GM19043 (cell line): ENCODE results near the gene KDM4B.

Source experiments
- ATAC-seq: cut with Tn5 transposase; IDR thresholded peaks from one replicate; pipeline ENCODE4 v1.9.1; 2021; ENCODE audit warnings: low read depth; ENCODE audit not compliant: unreplicated experiment

Gene KDM4B

DNA sequence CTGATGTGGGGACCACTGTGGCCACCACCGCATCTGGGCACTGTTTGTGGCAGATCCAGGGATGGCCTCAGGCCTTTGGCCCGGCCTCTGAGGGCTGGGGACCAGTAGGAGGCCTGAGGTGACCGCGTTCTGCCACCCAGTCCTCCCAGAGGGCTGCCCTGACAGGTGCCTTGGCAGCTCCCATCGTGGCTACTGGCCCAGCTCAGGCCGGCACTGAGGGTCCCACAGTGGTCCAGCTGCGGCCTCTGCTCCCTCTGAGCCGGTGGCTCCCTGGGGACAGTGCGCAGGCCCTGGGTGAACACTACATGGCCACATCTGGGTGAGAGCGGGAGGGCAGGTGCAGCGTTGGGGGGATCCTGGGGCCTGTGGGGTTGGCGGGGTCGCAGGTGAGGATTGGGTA, 61.9 kb downstream of the KDM4B start:
- no peak for ATAC-seq

DNA sequence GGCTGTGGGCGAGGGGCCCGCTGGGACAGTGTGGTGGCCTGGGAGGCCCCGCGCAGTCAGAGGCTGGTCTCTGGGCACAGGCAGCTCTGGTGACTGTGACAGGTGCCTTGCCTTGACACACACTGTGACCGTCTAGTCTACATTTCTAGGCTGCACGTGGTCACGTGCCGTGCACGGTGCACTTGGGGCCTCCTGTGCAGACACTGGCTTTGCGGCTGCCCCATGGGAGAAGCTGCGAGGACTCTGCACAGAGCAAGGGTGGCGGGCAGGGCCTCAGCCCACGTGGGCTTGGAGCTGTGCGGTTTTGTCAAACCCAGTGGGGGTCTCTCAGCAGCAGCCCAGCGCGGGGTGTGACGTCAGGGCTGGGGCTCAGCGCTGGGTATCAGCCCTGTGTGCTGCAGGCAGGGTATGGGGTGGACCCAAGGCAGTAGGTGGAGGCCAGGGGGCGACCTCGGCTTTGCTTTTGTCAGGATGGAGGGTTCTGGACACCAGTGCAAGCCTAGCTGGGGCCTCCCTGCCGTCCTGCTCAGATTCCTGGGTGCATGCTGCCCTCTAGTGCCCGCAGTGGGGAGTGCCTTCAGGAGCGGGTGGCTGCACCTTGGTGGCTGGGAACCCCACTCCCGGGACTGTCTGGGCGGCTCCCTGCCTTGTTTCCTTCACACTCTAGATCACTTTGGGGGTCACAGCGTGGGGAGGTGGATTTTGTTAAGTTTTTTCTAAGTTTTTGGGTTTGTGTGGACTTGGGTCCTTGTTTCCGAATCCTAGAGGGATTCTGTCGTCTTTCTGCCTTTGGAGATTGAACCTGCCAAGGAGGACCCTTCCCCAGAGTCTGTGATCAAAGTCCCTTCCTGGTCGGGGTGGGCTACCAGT, 62.6 kb downstream of the KDM4B start:
- no peak for ATAC-seq

DNA sequence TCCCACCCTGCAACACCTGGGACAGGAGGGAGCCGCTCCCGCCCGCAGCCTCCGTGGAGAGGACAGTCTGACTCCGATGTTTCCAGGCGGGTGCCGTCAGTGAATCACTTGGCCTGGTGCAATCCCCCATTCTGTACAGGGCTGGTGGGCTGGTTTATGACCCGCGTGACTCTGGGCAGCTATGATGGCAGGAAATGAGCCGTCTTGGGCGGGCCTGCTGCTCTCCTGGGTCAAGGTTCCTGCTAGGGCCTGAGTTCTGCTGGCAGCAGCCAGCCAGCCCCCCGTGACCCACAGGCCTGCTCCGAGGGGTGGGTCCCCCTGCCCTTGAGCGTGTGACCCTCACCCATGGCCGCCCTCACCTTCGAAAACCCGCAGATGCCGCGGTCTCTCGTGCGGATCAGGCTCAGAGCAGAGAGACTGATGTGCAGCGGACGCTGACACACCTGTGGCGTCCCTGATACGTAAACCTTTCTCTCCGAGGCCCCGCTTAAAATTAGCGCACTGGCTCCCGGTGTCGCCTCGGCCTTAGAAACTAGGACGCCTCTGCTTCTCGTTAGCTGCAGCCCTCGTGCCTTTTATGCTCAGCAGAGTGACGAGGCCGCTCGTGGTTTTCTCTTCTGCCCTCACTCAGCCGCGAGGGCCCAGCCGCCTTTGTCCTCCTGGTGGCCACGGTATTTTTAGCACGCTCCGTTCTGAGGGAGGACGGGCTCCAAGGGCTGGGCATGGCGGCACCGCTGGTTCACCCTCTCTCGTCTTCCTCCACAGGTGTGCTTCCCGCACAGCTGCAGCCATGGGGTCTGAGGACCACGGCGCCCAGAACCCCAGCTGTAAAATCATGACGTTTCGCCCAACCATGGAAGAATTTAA, 63.4 kb downstream of the KDM4B start:
- ATAC-seq: no peak

DNA sequence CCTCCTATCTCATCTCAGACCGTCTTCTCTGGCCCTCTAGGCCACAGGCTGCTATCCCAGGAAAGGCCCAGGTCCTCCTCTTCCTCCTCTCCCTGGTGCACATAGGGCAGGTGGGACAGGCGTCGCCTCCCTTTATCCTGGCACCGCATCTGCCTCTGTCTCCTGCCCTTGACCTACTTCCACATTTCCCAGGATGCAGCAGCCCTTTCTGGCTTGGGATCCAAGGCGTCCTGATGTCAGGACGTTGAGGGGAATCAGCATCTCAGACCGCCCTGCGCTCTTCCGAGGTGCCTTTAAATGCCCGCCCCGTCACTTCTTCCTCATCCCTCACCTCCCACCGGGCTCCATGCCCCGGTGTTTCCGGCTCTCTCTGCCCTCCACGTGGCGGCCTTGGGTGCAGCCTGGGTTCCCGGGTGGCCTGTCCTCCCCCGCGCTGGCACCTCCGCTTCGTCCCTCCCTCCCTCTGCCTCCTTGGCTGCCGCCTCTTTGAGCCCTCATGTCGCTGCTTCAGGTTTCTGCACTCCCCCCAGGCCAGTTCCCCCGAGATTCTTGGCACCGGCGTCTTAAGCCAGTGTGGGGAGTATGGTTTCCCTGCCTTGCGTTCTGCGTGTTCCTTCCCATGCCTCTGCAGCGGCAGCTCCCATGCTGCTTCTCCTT, 66.3 kb downstream of the KDM4B start:
- ATAC-seq: no peak

DNA sequence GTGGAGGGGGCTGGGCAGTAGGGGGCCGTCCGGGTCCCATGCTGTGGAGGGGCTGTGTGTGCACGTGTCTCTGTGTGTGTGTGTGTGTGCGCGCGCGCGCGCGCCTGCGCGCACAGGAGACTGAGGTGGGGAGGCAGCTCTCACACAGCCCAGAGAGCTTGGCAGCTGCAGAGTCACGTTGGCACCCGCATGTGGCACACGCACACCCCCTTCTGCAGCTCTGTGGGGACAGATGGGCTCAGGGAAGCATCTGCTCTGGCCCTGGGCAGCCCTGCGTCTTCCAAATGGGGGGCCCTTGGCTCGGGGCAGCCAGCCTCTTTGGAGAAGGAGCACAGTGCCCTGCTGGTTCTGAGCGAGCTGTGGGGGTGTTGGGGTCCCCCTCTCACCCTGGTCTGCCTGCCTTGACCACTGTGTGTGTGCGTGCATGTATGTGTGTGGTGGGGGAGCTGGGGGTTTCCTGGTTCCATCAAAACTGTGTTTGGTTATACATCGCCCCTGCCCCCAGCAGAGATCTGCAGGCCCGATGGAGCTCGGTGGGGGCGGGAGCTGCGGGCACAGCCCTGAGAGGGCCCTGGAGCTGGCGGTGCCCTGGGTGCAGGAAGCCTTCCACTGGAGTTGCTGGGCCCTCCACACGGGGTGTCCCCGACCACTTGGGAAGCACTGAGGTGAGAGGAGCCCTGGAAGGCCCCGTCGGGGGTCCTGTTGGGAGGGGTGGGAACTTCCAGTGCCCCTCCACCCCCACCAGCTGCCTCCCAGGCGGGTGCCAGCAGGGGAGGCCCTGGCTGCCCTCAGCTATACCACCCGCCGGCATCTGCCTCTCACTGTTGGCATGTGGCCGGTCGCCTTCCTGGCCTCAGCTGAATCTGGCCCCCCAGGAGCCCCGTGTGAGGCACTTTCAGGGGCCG, 67.1 kb downstream of the KDM4B start:
- no peak for ATAC-seq

DNA sequence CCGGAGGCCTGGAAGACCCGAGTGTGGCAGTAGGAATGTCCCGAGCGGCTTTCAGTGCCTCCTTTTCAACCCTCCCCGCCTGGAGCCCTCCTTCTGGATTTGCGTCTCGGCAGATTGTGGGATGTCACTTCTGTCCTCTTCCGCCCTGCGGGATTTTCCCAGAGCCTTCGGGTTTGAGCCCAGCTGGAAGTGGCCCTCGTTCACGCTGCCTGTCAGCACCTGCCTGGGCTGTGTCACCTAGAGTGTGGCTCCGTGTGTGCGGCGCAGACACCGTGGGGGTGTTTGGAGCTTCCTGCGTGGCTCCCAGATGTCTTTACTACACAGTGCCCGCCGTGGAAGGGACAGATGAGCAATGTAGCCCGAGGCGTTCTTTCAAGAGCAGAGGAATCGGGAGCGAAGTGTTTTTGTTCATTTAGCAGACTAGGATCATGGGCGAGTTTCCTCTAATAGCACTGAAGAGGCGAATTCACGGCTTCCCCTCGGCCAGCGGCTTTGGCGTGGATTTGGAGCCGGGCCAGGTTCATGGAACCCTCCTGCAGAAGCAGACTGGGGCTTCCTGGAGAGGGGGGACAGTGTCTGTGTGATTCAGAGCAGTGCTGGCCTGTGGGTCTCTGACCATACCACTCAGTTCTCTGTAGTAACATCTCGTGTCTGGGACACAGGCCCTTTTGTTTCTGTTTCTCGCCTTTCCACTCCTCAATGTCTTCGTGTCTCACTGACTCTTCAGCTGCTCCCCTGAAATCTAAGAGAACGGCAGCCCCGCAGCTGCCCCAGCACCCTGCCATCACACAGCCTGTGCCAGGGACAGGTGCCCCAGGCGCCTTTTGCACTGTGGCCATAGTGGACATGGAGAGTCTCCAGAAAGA, 68.0 kb downstream of the KDM4B start:
- ATAC-seq: no peak

DNA sequence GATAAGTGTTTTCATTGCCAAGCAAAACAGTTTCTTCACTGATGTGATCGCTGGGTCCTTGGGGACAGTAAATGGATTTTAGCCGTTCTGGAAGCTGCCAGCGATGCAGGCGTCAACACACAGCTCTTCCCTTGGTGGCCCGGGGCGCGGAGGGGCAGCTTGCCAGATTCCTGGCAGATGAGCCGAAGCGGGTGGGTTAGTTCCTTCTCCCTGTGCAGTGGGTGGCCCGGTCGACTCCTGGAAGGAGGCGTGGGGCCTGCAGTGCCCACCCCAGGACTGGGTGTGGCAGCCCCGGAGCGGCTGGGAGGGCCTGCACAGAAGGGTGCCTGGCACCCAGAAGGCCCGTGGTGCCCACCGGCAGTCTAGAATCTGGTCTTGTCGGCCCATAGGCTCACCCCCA, 69.0 kb downstream of the KDM4B start:
- ATAC-seq: no peak

DNA sequence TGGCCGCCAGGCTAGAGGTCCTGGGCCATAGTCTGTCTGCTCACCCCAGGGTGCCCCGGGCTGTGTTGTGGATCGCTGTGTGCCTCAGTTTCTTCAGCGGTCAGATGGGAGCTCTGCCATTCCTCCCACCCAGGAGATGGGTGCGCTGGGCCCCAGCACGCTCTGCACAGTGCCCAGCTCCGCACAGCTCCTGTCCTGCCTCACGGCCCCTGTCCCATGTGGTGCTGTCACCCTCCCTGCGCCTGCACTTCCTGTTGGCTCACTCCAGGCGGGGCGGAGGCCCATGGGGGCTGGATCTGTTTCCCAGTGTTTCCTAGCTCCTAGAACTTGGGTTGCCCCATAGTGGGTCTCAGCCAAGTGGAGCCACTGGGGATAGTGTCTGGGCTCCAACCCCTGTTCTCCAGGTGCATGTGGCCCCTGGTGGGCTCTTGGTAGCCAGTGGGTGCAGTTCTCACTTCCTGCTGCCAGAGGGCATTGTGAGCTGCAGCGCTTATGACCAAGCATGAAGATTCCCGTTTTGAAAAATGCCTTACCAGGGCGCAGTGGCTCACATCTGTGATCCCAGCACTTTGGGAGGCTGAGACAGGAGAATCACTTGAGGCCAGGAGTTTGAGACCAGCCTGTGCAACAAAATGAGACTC, 69.8 kb downstream of the KDM4B start:
- no peak for ATAC-seq

DNA sequence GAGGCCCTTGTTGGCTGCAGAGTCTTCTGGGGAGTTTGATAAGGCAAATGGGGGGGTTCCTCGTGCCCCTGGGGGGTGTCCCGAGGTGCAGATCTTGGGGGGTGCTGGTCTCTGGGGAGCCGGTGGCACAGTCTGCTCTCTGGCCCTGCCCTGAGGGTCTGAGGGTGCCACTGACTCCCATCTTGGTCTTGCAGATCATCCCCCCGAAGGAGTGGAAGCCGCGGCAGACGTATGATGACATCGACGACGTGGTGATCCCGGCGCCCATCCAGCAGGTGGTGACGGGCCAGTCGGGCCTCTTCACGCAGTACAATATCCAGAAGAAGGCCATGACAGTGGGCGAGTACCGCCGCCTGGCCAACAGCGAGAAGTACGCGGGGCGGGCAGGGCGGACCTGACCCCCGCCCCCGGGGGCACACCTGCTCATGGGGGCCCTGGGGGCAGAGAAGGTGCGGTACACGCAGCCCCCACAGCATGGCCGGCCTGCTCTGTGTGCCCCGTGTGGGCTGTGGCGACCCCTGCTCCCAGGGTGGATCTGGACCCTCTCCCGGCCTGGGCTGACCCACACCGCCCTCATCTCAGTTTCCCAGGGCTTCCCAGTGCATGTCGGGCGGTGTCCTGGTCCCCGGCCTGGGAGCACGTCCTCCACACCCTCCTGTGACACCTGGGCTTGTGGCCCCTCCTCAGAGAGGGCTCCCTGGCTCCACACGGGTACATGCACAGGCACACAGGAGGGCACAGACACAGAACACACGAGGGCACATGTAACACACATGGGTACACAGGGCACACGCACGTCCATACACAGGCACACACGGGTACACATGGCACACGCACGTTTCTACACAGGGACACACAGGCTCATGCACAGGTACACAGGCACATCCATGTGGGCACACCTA, 71.0 kb downstream of the KDM4B start:
- no peak for ATAC-seq

DNA sequence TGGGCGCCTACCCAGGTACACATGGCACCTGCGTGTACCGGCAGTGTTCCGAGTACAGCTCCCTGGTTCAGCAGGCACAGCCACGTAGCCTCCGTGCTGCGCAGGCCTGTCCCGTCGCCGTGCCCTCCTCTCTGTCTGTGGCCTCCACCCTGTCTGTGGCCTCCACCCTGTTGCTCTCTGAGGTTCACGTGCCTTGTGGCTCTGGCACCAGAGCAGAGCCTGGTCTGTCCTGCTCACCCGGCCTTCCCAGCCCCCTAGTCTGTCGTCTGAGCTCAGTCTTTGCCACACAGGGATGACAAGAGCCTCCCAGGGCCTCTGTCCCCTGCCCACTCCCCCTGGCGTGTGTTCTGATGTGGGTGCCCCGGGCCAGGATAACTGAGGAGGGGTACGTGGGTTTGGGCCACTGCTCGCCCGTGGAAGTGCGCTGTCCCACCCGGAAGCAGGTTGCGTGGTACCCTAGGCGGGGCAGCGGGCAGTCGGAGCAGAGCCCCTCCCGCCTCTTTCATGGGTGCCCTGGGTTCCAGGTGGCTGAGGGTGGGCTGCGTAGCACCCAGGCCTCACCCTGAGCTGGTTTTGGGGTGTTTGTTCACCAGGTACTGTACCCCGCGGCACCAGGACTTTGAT, 71.7 kb downstream of the KDM4B start:
- ATAC-seq: no peak

DNA sequence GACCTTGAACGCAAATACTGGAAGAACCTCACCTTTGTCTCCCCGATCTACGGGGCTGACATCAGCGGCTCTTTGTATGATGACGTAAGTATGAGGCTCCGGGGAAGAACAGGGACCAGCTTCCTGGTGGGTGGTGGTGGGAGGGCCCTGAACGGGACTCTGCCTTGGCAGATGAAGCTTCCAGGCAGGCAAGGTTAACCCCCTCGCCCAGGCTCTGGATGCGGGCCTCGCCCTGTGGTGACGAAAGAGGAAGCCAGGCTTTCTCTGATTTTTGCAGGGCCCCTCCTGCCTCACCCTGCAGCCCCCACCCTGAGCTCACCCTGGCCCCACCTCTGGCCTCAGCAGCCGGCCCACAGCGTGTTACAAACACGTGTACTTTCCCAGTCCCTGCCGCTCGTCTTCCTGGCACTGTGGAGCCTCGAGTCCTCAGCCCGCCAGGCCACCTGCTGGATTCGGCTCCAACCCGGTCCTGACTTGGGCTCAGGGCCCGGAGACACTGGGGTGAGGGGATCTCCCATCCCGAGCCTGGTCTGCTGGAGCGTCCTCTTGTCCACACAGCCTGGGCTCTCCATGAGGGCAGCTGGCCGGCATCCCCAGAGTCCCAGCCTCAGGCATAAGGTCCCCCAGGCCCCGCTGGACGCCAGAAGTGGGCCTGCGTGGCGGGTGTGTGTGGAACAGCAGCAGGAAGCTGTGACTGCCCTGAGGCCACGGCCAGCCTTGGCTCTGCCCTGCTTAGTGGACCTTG, 72.4 kb downstream of the KDM4B start:
- ATAC-seq: no peak

DNA sequence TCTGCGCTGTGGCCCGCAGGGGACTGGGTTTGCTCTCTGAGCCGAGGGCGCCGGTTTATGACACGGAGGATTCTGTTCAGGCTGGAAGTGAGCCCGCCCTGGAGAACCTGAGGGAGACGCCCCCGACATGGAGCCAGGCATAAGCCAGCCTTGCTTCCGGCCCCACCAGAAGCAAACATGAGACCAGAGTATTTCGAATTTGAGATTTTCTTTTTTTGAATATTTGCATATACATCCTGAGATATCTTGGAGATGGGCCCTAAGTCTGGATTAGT, 72.9 kb downstream of the KDM4B start:
- ATAC-seq: no peak

DNA sequence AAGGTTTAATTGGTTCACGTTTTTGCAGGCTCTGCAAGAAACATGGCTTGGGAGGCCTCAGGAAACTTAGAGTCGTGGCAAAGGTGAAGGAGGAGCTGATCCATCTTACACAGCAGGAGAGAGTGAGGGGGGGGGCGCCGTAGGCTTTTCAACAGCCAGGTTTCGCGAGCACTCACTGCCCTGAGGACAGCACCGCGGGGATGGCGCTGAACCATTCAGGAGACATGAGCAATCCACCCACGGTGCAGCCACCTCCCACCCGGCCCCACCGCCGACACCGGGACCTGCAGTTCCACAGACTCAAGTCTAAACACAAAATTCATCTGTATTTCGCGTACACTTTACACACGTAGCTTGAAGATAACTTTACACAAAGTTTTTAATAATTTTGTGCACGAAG, 73.6 kb downstream of the KDM4B start:
- no peak for ATAC-seq

DNA sequence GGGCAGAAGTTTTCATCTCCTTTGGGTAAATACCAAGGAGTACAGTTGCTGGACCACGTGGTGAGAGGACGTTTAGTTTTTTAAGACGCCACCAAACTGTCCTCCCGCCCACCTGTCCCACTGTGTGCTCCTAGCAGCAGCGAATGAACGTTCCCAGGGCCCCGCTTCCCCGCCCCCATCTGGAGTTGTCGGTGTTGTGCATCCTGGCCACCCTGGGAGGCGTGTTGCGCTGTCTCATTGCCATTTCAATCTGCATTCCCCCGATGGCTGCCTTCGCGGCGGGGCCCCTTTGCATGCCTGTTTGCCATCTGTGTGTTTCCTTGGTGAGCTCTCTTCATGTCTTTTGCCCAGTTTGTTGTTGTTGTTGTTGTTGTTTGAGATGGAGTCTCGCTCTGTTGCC, 76.1 kb downstream of the KDM4B start:
- no peak for ATAC-seq

DNA sequence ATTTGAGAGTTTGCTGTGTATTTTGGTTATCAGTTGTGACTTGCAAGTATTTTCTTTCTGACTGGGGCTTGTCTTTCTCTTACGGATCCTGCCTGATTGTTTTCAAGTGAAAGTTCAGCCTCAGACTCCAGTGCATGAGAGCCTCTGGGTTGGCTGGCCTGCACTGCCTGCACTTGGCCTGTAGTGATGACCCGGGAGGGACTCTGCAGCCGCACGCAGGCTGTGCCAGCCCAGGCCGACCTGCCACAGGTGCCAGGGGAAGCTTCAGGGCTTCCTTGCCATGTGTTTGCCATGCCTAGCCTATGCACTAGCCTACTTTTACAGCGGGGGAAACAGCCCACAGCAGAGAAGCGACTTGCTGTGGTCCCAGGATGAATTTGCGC, 77.0 kb downstream of the KDM4B start:
- no peak for ATAC-seq

DNA sequence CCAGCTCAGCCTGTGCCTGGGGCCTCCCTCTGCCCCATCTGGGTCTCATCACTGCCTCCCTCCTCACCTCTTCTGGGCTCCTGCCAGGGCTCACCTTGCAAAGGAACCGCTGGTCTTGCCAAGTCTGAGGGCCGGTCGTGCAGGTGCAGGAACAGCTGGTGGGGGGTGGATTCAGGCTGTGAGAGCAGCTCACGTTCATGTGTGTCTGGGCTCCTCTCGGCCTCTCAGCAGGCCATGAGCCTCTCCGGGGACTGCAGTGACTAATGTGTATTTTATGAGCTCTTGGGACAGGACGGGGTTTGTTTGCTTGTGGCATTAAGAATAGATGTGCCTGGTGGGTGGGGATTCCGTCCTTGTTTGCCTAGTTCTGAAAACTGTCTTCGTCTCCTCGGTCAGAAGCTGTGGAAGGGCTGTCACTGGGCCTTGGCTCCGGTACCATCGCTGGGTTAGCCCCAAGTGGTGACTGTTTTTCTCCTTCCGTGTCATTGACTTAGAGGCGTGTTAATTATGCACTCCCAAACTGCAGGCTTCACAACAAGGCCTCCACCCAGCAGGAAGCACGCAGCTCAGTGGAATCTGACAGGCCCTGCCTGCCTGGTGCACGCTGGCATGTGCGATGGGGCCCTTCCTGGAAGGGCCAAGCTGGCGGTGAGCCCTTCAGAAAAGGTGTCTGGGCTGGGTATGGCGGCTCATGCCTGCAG, 77.6 kb downstream of the KDM4B start:
- no peak for ATAC-seq
